Right ventricle myocardium inferior (tissue), 1 donor: Measurements from ENCODE around the gene OSBPL1A. TPM values are rescaled to one million over a fixed set of nuclear protein-coding genes. Genes with fewer than 3 reads are reported as not detected.

Experiments used
- ATAC-seq: fragments of 200-7000 bp; cut with Tn5 transposase; one replicate; pipeline ENCODE4 v1.9.1; 2020; ENCODE audit warnings: mild to moderate bottlenecking, moderate library complexity
- DNase-seq: peaks from one replicate; pipeline ENCODE4 v3.0.0; 2021; ENCODE audit errors: missing footprints
- intact Hi-C: fragments of 100-400 bp; cut with DNase I; formaldehyde crosslinking; loops from one replicate; pipeline ENCODE4 v1.11.0; 2022
- total RNA-seq: library from RNA; stranded (reverse); fragmentation: NEBNext Ultra II Directional; extraction: Animal tissue kit (Norgen Biotek cat#: 25700); gene quantifications from one replicate; pipeline ENCODE4 v1.2.1, GENCODE V29; 2021
- donor health status: DM: no; HTN: yes; CAD: no; lungs with severe emphysema.

The OSBPL1A gene
- total RNA-seq, 1 donor from 2014 or later: 78.9 TPM

DNA sequence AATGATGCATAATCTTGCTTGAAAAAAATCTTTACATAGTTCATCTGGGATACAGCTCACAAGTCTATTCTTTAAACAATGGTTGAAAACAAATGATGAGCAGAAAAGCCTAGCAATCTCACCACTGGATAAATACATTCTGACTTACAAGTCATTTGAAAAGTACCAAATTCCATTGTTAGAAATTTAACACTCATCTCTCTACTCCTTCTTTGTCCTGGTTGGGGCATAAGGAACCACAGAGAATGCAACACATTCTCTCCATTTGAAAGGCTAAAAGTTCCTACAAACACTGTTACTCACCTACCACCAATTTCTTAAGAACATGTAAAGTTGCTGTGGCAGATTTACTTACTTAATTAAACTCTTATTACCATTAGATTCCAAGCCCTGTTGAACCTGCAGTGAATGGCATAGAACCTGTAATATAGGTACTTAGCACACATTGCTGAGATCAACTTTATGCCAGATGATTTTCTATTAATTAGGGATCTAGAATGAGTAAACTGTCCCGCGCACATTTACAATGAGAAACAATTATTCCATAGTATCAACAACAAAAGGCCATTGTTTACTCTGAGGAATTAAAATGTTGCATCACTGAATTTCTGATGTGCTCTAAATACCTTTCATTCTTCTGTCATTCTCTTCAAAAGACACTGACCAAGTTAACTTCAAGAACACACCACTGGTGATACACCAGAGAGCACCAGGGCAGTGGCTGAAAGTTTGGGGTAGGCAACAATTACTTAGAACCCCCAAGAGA, 189.2 kb downstream of the OSBPL1A start:
- intact Hi-C loops: no loop called here
- ATAC-seq: no peak

DNA sequence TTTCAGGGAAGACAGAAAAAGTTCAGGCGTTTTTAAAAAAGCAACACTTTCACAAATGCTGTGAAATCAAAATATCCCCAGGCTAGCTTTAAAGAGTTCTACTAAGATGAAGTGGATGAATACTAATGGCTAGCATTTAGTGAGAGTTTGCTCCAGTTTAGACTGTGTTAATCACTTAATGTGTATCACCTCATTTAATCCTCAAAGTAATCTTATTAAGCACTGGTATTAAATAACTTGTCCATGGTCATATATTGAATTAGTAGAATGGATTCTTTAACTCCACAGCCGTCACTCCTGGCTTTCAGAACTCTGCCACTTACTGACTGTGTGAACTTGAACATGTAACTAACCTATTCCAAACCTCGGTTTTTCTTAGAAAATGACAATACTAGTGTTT, 192.7 kb downstream of the OSBPL1A start:
- ATAC-seq (no peak), DNase-seq (no peak)
- intact Hi-C loops: no loop called here

More for the DNA sequence above, 189.2 kb downstream of the OSBPL1A start:
- no peak for DNase-seq

DNA sequence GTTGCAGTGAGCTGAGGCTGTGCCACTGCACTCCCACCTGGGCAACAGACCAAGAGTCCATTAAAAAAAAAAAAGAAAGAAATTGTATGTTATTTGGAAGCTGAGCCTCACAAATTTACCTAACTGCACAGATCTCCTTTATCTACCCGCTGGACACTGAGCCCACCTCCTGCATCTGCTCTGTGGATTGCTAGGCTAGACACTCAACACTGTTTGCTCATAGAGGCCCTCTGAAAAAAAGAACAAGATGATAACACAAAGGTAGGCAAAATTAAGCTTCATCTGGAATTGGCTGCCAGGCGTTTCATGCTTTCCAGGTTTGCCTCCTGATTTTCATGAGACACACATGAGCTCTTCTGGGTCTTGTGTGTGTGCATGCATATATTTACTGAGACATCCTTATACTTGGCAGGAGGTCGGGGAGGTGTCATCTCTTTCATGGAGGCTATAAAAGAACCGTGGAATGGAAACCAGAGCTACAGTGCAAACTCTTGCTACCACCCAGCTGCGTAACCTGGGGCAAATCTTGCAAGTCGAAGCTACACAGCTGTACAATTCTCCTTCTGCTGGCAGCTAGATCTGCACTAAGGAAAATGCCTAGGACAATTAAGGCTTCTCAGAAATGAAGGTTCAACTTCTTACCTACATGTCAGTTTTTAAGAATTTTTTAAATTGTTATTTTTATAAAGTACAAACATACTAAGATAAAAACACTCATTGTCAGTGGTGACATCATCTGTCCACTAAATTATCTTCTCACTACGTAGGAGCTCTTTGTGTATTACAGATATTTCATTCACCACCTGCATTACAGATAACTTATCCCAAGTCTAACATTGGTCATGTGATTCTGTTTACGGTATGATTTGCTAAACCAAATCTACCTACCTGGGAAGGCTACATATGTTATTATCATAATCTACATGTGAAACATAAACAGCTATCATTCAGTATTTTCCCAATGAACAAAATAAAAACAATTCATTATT, 195.6 kb downstream of the OSBPL1A start:
- intact Hi-C loops: no loop called here
- ATAC-seq: no peak
- DNase-seq: no peak

DNA sequence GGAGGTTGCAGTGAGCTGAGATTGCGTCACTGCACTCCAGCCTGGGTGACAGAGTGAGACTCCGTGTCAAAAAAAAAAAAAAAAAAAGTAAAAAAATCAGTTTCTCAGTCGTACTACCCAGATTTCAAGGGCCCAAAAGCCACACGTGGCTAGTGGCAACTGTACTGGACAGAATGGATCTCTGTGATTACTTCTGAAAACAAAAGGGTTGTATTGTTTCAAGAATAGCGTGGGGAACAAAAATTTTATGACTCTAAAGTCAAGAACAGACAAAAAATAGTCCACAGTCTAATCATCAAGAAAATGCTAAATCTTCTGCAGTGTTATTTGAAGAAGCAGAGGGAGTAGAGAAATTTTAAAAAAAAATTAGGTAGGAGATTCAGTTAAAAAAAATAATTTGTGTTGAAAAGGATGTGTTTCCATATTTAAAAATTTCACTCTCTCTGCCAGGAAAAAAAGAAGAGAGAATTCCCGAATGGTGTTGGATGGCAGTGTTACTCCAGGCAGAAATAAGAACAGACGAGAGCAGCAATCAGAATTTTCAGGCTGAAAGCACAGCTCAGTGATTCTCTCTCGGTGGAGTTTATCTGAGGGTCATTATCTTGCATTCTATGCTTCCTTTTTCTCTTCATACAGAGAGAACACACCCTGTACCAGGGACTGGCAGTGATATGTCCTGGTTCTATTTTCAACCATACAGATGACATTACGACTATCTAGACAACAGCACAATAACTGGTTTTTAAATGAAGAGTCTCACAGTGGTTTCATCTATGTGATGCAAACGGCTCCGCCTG, 196.9 kb downstream of the OSBPL1A start:
- DNase-seq (no peak), ATAC-seq (peak; percentile 59)
- intact Hi-C loops: no loop called here

DNA sequence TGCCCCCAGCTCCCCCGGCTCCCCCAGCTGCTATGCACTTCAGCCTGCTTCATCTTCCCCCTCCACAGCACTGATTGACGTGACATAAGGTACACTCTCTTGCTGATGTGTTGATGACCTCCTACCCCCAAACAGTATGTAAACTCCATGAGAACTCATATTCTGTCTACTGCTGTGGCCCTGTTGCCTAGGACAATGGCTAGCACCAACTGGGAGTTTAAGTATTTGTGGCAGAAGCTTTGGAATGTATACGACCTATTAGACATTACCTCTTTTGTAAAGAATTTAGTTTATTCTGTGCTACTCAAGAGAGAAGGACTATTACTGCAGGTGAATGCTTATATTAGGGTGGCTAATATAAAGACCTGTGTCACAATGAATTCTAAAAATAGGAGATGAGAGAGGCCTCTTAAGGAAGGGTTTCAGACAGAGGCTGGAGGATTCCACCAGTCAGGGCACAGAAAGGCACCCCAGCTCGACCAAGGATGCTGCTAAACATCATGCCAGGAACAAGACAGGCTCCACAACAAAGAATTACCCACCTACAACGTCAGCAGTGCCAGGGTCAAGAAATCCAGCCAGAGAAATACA, 198.2 kb downstream of the OSBPL1A start:
- intact Hi-C loops: no loop called here
- peak; percentile 37 for ATAC-seq
- no peak for DNase-seq

DNA sequence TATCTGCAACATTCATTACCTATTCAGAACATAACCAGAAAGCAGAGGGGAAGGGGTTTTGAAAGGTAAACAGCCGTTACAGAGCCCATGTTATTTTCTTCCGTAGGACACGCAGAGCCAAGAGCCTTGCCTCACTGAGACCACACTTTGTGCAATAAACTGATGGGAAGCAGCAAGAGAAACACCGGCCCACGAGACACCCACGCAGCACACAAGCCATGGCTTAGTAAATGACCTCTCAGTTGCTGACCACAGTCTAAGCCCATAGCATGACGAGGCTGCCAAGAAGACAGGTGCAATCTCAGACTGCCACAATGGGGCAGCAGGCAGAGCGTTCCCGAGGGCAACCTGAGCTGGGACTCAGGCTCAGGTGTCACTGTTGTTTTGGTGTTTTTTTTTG, 199.2 kb downstream of the OSBPL1A start:
- DNase-seq (no peak), ATAC-seq (no peak)
- intact Hi-C loops: no loop called here

DNA sequence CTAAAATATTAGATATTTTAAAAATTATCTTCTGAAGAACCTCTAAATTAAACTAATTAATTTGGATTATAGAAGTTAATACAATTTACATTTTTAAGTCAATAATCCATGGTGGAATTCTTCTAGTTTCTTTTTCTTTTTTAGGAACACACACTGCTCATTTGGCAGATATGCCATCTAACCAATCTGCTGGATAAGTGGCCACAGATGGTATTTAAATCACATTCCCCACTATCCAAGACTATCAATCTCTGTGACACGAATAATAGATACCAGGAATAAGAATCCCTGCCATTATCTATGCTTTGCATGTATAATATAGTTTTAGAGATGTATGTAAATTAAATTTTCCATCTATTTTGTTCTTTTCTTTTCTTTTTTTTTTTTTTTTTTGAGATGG, 200.2 kb downstream of the OSBPL1A start:
- intact Hi-C loops: no loop called here
- DNase-seq (no peak), ATAC-seq (no peak)

DNA sequence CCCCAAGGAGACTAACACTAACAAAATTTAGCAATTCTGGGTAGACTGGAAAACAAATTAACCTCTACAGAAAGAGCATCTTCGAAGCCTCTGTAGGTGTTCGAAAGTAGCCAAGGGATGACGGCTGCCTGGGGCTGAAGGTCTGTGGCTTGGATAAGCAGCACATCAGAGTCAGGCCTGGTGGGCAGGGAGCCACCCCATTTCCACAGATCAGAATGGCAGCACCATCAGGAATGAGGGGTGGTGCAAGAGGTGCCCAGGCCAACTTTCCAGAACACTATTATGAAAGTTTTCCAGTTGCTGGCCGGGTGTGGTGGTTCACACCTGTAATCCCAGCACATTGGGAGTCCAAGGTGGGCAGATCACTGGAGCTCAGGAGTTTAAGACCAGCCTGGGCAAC, 200.9 kb downstream of the OSBPL1A start:
- intact Hi-C loops: no loop called here
- no peak for ATAC-seq
- no peak for DNase-seq

DNA sequence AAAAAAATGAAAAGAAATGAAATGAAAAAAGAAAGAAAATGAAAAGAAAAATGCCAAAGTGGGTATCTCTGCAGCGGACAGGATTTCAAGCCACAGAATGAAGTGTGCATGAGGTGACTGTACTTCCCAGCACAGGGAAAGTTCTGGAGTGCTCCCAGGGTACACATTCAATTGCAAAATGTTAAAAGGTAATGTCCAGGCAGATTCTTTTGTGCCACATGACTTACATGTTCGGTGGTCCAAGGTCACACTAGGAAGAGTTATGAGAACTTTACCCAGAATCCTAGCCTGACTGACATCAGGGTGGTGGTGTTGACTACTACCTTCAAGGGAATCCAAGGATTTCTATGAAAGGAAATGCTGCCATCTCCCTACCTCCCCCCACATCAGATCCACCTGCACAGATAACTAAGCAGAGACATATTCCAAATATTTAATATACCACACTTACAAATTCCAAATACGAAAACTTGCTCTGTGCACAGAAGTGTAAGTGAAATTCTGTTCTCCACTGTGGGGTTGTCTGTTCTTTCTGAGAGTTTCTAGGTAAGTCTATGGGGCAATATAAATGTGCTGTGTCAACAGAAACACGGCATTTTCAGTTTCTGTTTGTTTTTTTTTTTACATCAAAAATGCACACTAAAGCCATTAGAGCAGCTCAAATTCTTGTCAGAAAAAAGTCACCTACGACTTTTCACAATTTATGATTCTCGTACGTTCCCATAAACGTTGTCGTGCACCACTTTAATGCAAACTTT, 202.1 kb downstream of the OSBPL1A start:
- no peak for DNase-seq
- intact Hi-C loops: no loop called here
- no peak for ATAC-seq

DNA sequence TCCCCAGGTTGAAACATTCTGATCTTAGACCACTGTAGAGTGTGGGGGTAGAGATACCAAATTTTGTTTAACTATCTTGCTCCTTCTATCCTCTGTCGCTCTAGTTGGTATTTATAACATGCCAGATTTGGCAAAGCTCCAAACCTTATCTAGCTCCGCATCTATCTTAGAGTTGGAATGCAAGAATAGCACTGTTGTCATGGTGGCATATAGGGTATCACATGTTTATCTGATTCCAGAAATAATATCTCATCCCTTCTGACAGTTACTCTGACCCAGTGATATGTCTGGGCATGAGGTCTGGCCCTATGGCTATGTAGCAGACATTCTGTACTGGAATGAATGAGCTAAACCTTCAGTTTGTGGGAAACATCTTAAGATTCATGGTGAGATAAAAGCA, 207.0 kb downstream of the OSBPL1A start:
- ATAC-seq (no peak), DNase-seq (no peak)
- intact Hi-C loops: no loop called here

DNA sequence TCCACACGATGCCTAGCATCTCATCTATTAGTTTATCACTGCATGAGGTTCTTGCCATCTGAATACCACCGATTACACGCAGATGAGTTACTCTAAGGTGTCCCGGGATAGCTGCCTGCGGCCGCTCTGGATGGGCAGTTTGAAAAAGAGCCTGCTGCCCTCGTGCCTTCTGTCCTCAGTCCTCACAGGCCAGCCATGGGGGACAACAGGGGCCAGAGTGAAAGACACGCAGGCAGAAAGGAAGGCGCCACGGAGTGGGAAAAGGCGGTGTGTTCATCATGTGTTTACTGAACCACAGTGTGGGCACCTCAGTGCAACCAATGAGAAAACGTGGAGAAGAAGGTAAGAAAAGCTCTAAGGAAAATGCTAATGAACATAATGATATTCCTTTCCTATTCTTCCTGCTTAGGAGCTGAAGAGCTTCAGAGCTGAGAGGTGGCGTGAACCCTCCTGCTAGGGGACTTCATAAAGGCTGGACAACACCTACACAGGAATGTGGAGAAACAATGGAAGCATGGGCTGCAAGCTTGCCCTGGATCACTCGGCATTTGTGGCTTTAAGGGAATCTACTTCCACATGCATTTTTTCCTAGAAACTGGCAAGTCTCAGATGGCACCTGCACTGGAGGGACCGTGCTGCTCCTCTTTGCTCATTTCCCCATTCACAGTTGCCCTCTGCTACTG, 207.8 kb downstream of the OSBPL1A start:
- no peak for ATAC-seq
- intact Hi-C loops: no loop called here
- DNase-seq: peak; percentile 53

DNA sequence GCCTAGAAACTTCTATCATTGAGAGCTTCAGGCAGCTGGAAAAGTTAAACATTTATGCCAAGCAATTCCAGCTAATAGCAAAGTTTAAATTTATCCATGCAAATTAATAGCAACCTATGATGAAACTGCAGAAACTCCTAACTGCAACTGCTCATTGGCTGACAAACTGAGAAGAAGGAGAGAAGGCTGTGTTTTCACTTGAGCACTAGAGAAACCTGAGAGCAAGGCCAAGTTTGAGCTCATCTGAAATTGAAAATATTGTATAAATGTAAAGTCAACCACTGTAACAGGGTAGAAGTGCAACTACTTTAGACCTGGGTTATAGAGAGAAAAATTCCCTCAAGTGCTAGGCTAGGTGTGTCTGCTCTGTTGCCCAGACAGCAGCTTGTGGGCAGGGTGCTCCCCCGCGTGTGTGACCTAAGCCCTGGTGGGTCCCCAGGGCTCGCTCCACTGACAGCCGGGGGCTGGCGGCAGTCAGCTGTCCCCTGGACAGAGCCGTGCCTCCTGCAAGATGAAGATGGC, 208.6 kb downstream of the OSBPL1A start:
- intact Hi-C loops: no loop called here
- peak; percentile 50 for ATAC-seq
- peak; percentile 58 for DNase-seq

DNA sequence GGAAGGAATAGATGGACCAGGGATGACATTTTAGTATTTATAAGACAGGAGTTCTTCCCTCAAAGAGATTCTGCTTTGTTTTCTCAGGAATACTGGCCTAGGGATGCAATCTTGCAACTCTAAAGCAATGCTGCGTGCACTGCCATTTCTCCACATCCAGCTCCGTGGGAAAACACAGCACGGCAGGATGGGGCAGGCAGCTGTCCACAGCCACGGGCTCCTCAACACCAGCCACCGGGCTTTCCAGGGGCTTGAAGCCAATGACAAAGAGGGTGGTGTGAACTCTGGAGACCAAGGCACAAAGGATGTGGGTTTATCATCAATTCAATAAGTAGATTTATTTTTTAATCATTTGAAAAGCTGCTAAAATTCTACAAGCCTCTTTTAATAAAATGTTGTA, 209.5 kb downstream of the OSBPL1A start:
- DNase-seq (no peak), ATAC-seq (no peak)
- intact Hi-C loops: no loop called here

DNA sequence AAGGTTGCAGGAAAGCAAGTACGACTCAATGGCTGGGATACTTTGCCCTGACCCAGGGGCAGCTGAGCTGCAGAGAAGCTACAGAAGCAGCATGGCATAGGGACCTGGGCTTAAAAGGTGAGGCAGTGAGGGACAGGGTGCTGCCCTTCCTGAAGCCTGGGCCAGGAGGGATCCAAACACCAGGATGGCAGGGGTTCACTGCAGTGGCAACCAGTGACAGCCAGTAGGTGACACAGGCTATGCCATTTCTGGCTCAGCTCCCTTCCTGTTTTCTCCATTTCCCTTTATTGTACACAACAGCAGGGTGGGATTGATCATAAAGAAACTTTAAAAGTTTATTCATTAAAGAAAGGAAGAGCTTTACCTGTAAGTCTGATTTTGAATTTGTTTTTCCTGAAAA, 209.9 kb downstream of the OSBPL1A start:
- DNase-seq (peak; percentile 47), ATAC-seq (no peak)
- intact Hi-C loops: no loop called here

DNA sequence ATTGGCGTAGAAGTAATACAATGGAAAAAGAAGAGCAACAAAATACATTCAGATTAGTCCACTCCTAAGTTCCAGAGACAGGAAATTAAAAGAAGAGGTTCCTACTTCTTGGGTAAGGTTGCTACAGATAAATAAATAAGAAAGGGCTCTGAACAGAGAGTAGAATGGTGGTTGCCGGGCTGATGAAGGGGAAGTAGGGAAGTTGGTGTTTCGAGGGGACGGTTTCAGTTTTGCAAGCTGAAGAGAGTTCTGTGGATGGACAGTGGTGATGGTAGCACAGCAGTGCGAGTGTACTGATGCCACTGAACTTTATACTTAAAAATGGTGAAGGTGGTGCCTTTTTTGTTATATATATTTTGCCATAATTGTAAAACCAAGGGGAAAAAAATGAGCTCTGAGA, 210.6 kb downstream of the OSBPL1A start:
- DNase-seq (no peak), ATAC-seq (no peak)
- intact Hi-C loops: no loop called here

DNA sequence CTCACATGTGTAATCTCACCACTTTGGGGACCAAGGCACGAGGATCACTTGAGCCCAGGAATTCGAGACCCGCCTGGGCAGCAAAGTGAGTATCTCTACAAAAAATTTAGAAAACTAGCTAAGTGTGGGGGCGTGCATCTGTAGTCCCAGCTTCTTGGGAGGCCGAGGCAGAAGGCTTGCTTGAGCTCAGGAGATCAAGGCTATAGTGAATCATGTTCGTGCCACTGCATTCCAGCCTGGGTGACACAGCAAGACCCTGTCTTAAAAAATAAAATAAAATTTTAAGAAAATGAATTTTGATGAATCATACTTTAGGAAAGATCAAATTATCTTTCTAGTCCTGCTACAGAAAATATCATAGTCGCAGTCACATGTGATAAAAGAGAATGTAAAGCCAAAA, 211.8 kb downstream of the OSBPL1A start:
- intact Hi-C loops: no loop called here
- DNase-seq (no peak), ATAC-seq (no peak)

DNA sequence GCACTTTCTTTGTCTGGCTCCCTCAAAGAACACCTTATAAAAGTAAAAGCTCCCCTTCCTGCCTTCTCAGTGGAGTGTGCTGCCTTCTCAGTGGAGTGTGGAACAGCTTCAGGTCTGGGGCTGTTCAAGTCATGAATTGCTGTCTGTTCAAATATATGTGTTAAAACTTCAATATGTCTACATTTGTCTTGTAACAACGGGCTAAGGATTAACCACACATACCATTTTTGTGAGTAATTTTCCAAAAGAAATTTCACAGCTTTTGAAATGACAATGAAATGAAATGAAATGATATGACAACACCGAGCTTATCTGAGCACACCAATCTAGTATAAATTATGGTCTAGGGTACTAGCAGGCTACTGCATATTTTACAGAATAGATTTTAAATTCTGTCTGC, 215.8 kb downstream of the OSBPL1A start:
- DNase-seq: no peak
- ATAC-seq: no peak
- intact Hi-C loops: no loop called here
